HepG2 (cell line): Measurements from ENCODE around the gene FYB1. TPM values are rescaled to one million over a fixed set of nuclear protein-coding genes. Genes with fewer than 3 reads are reported as not detected.

Source experiments
- DMAP1 ChIP-seq: IDR thresholded peaks from 2 replicates; pipeline ENCODE4 v1.6.1; 2016
- ELF1 ChIP-seq: sonication (generic); formaldehyde crosslinking; IDR thresholded peaks from 2 replicates; pipeline ENCODE4 v1.4.0; 2020; ENCODE audit warnings: missing genetic modification reagents
- ETV5 ChIP-seq: IDR thresholded peaks from 2 replicates; pipeline ENCODE4 v1.6.1; 2018; ENCODE audit warnings: missing biosample characterization, missing genetic modification reagents, inconsistent platforms, borderline replicate concordance
- FOSL1 ChIP-seq: sonication (generic); formaldehyde crosslinking; IDR thresholded peaks from 2 replicates; pipeline ENCODE4 v1.9.0; 2021; ENCODE audit warnings: missing genetic modification reagents, borderline replicate concordance
- FOXK1 ChIP-seq: sonication (generic); formaldehyde crosslinking; IDR thresholded peaks from 2 replicates; pipeline ENCODE4 v1.4.0; 2020; ENCODE audit warnings: low read depth, missing genetic modification reagents, borderline replicate concordance
- GABPA ChIP-seq, 2 experiments: IDR thresholded peaks; 2 replicates each; pipeline ENCODE4 v1.6.1; 2011 to 2016; ENCODE audit warnings: low read depth in 2 of 2, low read length in 1 of 2, missing biosample characterization in 1 of 2, missing genetic modification characterization in 1 of 2
- RBM22 ChIP-seq: fragments of 200-400 bp; formaldehyde crosslinking; optimal IDR thresholded peaks from 2 replicates; pipeline ENCODE3; 2017; ENCODE audit warnings: mild to moderate bottlenecking, low read length, moderate library complexity
- SAFB2 ChIP-seq: sonication (generic); formaldehyde crosslinking; IDR thresholded peaks from 2 replicates; pipeline ENCODE4 v1.5.1; 2020; ENCODE audit warnings: missing genetic modification reagents, low read depth, mild to moderate bottlenecking, borderline replicate concordance
- SIX4 ChIP-seq: sonication (generic); formaldehyde crosslinking; IDR thresholded peaks from 2 replicates; pipeline ENCODE4 v1.4.0; 2020; ENCODE audit warnings: missing genetic modification reagents
- ZC3H4 ChIP-seq: sonication (generic); formaldehyde crosslinking; IDR thresholded peaks from 2 replicates; pipeline ENCODE4 v1.4.0; 2020; ENCODE audit warnings: missing genetic modification reagents, borderline replicate concordance
- ZFY ChIP-seq: sonication (generic); formaldehyde crosslinking; IDR thresholded peaks from 2 replicates; pipeline ENCODE4 v1.4.0; 2020; ENCODE audit warnings: missing genetic modification reagents
- ZFYVE20 ChIP-seq: sonication (generic); formaldehyde crosslinking; IDR thresholded peaks from 2 replicates; pipeline ENCODE4 v1.8.0; 2023; ENCODE audit warnings: low read depth, mild to moderate bottlenecking, moderate library complexity, missing genetic modification reagents, borderline replicate concordance
- ZNF670 ChIP-seq: sonication (generic); formaldehyde crosslinking; IDR thresholded peaks from 2 replicates; pipeline ENCODE4 v1.8.0; 2022; ENCODE audit warnings: mild to moderate bottlenecking, missing genetic modification reagents, borderline replicate concordance
- ZNF710 ChIP-seq: sonication (generic); formaldehyde crosslinking; IDR thresholded peaks from 2 replicates; pipeline ENCODE4 v1.5.0; 2020; ENCODE audit warnings: mild to moderate bottlenecking, missing genetic modification reagents, borderline replicate concordance
- ZNF83 ChIP-seq: sonication (generic); formaldehyde crosslinking; IDR thresholded peaks from 2 replicates; pipeline ENCODE4 v1.4.0; 2020; ENCODE audit warnings: missing genetic modification reagents, mild to moderate bottlenecking, borderline replicate concordance
- ZNF850 ChIP-seq: sonication (generic); formaldehyde crosslinking; conservative IDR thresholded peaks from 2 replicates; pipeline ENCODE4 v1.9.0; 2021; ENCODE audit warnings: mild to moderate bottlenecking, missing genetic modification reagents
- polyA plus RNA-seq, 8 experiments: library from polyadenylated mRNA; depleted of rRNA in 3 of 8; stranded (reverse) in 7 of 8; unstranded in 1 of 8; fragments of >200 nt; fragmentation: Illumina TruSeq in 4 of 8; extraction: Trizol in 4 of 8; gene quantifications; 2 replicates each; pipeline versions ENCODE4 v1.2.1 to v1.2.3, GENCODE V29; 2011 to 2016; ENCODE audit warnings: low read depth in 4 of 8, missing spikeins in 1 of 8, mixed read lengths in 1 of 8; ENCODE audit not compliant: insufficient read depth in 1 of 8
- total RNA-seq, 5 experiments: library from RNA; depleted of rRNA; stranded (reverse); fragments of >200 nt; fragmentation: Illumina TruSeq; extraction: Trizol; gene quantifications; 2 replicates each; pipeline ENCODE4 v1.2.3, GENCODE V29; 2016; ENCODE audit warnings: low read depth in 1 of 5
- TF ChIP-seq, protein P1 (sequence below): sonication (generic); formaldehyde crosslinking; IDR thresholded peaks from 2 replicates; pipeline ENCODE4 v1.4.0; 2020; ENCODE audit warnings: mild to moderate bottlenecking, missing genetic modification reagents
- TF ChIP-seq, protein P2 (sequence below): sonication (generic); formaldehyde crosslinking; IDR thresholded peaks from 2 replicates; pipeline ENCODE4 v1.5.0; 2020; ENCODE audit warnings: mild to moderate bottlenecking, missing genetic modification reagents
- TF ChIP-seq, protein P3 (sequence below): sonication (generic); formaldehyde crosslinking; IDR thresholded peaks from 2 replicates; pipeline ENCODE4 v1.8.0; 2022; ENCODE audit warnings: mild to moderate bottlenecking, missing genetic modification reagents, moderate library complexity
- TF ChIP-seq, protein P4 (sequence below): sonication (generic); formaldehyde crosslinking; IDR thresholded peaks from 2 replicates; pipeline ENCODE4 v1.4.0; 2020; ENCODE audit warnings: missing genetic modification reagents

The FYB1 gene
- total and polyA plus RNA-seq, 2 of the 13 experiments (the other 11 are each of a cell fraction or from before 2014, with no cell fraction given): 0.03 TPM; not detected in 1

GRCh38 chr5:39100851-39101396, 118.4 kb downstream of the FYB1 start (continued):
- TF ChIP-seq, protein P1, sequence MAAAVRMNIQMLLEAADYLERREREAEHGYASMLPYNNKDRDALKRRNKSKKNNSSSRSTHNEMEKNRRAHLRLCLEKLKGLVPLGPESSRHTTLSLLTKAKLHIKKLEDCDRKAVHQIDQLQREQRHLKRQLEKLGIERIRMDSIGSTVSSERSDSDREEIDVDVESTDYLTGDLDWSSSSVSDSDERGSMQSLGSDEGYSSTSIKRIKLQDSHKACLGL (CRISPR knock-in tag): no peak
- TF ChIP-seq ZNF83 (CRISPR knock-in tag) (no peak), ZFY (CRISPR knock-in tag) (no peak), ELF1 (peak; percentile 71), SAFB2 (CRISPR knock-in tag) (no peak), GABPA (IDR thresholded peaks at IDR 0.05; ENCODE audit: low read depth, low read length) (no peak), GABPA (CRISPR knock-in tag; IDR thresholded peaks at IDR 0.05; ENCODE audit: low read depth) (peak; percentile 53; the same call in 1 of the 2 replicates), ZC3H4 (CRISPR knock-in tag) (no peak), FOXK1 (CRISPR knock-in tag) (peak; percentile 65; the same call in 1 of the 2 replicates), ZFYVE20 (CRISPR knock-in tag) (no peak), ZNF710 (peak; percentile 27; the same call in 1 of the 2 replicates), FOSL1 (CRISPR knock-in tag) (no peak), ETV5 (CRISPR knock-in tag) (peak; percentile 91; the same call in 1 of the 2 replicates), ZNF670 (CRISPR knock-in tag) (0 out of 2 replicates have a peak, but pooled peaks have one; percentile 54), RBM22 (no peak), SIX4 (CRISPR knock-in tag) (0 out of 2 replicates have a peak, but pooled peaks have one; percentile 24), ZNF850 (no peak), DMAP1 (CRISPR knock-in tag) (no peak)
- TF ChIP-seq, protein P2, sequence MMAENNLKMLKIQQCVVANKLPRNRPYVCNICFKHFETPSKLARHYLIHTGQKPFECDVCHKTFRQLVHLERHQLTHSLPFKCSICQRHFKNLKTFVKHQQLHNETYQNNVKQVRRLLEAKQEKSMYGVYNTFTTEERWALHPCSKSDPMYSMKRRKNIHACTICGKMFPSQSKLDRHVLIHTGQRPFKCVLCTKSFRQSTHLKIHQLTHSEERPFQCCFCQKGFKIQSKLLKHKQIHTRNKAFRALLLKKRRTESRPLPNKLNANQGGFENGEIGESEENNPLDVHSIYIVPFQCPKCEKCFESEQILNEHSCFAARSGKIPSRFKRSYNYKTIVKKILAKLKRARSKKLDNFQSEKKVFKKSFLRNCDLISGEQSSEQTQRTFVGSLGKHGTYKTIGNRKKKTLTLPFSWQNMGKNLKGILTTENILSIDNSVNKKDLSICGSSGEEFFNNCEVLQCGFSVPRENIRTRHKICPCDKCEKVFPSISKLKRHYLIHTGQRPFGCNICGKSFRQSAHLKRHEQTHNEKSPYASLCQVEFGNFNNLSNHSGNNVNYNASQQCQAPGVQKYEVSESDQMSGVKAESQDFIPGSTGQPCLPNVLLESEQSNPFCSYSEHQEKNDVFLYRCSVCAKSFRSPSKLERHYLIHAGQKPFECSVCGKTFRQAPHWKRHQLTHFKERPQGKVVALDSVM (CRISPR knock-in tag): no peak
- TF ChIP-seq, protein P3, sequence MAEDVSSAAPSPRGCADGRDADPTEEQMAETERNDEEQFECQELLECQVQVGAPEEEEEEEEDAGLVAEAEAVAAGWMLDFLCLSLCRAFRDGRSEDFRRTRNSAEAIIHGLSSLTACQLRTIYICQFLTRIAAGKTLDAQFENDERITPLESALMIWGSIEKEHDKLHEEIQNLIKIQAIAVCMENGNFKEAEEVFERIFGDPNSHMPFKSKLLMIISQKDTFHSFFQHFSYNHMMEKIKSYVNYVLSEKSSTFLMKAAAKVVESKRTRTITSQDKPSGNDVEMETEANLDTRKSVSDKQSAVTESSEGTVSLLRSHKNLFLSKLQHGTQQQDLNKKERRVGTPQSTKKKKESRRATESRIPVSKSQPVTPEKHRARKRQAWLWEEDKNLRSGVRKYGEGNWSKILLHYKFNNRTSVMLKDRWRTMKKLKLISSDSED (CRISPR knock-in tag): no peak
- TF ChIP-seq, protein P4, sequence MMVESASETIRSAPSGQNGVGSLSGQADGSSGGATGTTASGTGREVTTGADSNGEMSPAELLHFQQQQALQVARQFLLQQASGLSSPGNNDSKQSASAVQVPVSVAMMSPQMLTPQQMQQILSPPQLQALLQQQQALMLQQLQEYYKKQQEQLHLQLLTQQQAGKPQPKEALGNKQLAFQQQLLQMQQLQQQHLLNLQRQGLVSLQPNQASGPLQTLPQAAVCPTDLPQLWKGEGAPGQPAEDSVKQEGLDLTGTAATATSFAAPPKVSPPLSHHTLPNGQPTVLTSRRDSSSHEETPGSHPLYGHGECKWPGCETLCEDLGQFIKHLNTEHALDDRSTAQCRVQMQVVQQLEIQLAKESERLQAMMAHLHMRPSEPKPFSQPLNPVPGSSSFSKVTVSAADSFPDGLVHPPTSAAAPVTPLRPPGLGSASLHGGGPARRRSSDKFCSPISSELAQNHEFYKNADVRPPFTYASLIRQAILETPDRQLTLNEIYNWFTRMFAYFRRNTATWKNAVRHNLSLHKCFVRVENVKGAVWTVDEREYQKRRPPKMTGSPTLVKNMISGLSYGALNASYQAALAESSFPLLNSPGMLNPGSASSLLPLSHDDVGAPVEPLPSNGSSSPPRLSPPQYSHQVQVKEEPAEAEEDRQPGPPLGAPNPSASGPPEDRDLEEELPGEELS (CRISPR knock-in tag): peak; percentile 94
